Upper lobe of right lung (tissue), 1 donor: ENCODE data around the gene ZNF343. TPM values are rescaled to one million over a fixed set of nuclear protein-coding genes. Genes with fewer than 3 reads are reported as not detected.
A peak's percentile ranks its signal among the peaks of the same experiment; 100 is the strongest.

ENCODE experiments used
- ATAC-seq: fragments of 200-7000 bp; cut with Tn5 transposase; one replicate; pipeline ENCODE4 v1.9.1; 2020; ENCODE audit warnings: mild to moderate bottlenecking, moderate library complexity
- DNase-seq: peaks from one replicate; pipeline ENCODE4 v3.0.0-alpha.2; 2020
- H3K27ac ChIP-seq: fragments of 200-600 bp; one replicate; pipeline ENCODE4 v1.8.0; 2022
- H3K27me3 ChIP-seq: fragments of 200-600 bp; one replicate; pipeline ENCODE4 v1.8.0; 2022; ENCODE audit warnings: mild to moderate bottlenecking
- H3K36me3 ChIP-seq: fragments of 200-600 bp; one replicate; pipeline ENCODE4 v1.8.0; 2022
- H3K4me1 ChIP-seq: fragments of 200-600 bp; one replicate; pipeline ENCODE4 v1.8.0; 2022
- H3K4me3 ChIP-seq: fragments of 200-600 bp; one replicate; pipeline ENCODE4 v1.8.0; 2022; ENCODE audit warnings: mild to moderate bottlenecking
- H3K9me3 ChIP-seq: fragments of 200-600 bp; one replicate; pipeline ENCODE4 v1.8.0; 2022
- intact Hi-C: fragments of 100-400 bp; cut with DNase I; formaldehyde crosslinking; loops from one replicate; pipeline ENCODE4 v1.11.0; 2022
- total RNA-seq: library from RNA; stranded (reverse); fragmentation: NEBNext Ultra II Directional; extraction: Animal tissue kit (Norgen Biotek cat#: 25700); gene quantifications from one replicate; pipeline ENCODE4 v1.2.1, GENCODE V29; 2021
- TF ChIP-seq, protein P1 (sequence below): fragments of 200-600 bp; IDR thresholded peaks from one replicate; pipeline ENCODE4 v1.8.0; 2022; ENCODE audit warnings: antibody characterized with exemption
- donor health status: DM: no; HTN: yes; CAD: no; lungs with severe emphysema.

ZNF343 gene
- total RNA-seq, 1 donor from 2014 or later: 8.3 TPM

DNA sequence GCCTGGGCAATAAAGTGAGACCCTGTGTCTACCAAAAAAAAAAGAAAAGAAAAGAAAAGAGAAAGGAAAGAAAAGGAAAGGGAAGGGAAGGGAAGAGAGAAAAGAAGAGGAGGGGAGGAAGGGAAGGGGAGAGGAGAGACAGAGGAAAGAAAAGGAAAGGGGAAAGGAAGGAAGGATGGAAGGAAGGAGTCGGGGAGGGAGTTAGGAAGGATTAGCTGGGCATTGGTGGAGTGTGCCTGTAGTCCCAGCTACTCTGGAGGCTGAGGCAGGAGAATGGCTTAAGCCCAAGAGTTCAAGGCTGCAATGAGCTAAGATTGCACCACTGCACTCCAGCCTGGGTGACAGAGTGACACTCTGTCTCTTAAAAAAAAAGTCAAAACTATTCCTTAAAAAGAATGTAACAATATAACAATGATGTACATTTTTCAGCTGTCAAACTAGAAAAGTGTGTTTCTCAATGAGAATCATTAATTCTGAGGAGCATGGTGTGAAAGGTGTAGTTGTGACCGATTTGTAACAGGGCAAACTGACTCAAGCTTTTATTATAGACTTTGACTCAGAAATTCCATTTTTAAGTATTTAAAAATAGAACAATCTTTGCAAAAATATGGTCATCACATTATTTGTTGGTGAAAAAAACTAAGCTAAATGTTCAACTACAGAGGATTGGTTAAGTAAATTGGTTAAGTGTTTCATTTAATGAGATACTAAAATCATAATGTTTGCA lies 52.8 kb downstream of the ZNF343 start:
- Histone ChIP-seq H3K27ac (no peak overlapping the region), H3K9me3 (no peaks in the 10 kb centered on the region), H3K27me3 (no peaks in the 10 kb centered on the region), H3K4me1 (no peaks in the 10 kb centered on the region), H3K4me3 (no peak overlapping the region), H3K36me3 (peaks cover 14% of the 10 kb centered on the region)
- TF ChIP-seq, protein P1, sequence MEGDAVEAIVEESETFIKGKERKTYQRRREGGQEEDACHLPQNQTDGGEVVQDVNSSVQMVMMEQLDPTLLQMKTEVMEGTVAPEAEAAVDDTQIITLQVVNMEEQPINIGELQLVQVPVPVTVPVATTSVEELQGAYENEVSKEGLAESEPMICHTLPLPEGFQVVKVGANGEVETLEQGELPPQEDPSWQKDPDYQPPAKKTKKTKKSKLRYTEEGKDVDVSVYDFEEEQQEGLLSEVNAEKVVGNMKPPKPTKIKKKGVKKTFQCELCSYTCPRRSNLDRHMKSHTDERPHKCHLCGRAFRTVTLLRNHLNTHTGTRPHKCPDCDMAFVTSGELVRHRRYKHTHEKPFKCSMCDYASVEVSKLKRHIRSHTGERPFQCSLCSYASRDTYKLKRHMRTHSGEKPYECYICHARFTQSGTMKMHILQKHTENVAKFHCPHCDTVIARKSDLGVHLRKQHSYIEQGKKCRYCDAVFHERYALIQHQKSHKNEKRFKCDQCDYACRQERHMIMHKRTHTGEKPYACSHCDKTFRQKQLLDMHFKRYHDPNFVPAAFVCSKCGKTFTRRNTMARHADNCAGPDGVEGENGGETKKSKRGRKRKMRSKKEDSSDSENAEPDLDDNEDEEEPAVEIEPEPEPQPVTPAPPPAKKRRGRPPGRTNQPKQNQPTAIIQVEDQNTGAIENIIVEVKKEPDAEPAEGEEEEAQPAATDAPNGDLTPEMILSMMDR: no peak
- intact Hi-C loops: no loop called here
- no peak for ATAC-seq
- DNase-seq: no peak

DNA sequence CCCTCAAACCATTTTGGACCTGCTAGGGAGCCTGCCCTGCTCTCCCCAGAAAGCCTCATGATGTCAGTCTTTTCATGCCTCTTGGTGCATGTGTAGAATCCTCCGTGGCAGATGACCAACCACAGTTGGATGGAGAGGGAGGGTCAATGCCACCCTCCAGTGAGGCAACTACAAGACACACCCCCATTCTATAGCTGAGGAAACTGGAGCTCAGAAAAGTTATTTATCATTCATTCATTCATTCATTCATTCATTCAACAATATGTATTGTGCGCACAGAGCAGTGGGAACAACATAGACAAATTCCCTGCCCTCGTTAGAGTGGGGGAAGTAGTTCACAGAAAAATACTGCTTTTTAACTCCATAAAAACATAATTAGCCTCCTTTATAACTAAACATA lies 54.9 kb downstream of the ZNF343 start:
- Histone ChIP-seq H3K27ac (no peak overlapping the region), H3K4me3 (no peak overlapping the region), H3K27me3 (no peaks in the 10 kb centered on the region), H3K9me3 (no peaks in the 10 kb centered on the region), H3K36me3 (no peaks in the 10 kb centered on the region), H3K4me1 (no peaks in the 10 kb centered on the region)
- ATAC-seq (no peak), DNase-seq (no peak)
- intact Hi-C loops: no loop called here
- TF ChIP-seq, protein P1: no peak

DNA sequence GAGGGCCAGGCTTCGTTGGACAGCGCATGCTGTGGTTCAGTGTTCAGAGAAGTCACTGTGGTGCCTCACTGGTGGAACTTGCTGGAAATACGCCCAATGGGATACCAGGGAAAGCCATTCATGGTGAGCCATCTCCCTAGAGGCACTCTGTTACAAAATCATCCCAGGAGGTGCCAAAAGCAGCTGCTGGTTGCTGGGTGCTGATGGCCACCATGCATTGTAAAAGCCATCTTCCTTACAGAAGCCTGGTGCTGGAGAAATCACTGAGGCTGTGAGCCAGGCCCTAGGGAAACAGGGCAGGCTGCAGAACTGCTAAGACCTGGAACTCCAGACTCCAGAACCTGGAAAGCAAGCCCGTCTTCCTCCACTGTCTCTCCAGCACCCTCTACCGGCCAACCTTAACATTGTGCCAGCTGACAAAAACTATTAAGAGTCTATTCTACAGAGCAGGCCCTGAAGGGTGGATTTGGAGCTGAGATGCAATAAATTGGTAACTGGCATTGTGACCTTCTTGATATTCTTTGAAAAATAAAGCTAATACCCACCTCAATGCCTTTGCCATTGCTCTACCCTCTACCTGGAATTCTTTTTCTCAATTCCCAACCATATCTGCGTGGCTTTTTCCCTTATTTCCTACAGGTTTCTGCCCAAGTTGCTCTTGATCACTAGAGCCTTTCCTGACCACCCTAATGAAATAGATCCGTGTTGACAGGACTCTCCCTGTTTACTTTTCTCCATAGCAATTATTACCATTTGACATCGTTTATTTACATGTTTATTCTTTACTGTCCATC lies 56.6 kb downstream of the ZNF343 start:
- Histone ChIP-seq H3K27ac (no peak overlapping the region), H3K9me3 (no peaks in the 10 kb centered on the region), H3K4me1 (no peaks in the 10 kb centered on the region), H3K4me3 (no peak overlapping the region), H3K27me3 (no peaks in the 10 kb centered on the region), H3K36me3 (no peaks in the 10 kb centered on the region)
- TF ChIP-seq, protein P1: peak; percentile 82
- ATAC-seq (peak; percentile 94), DNase-seq (no peak)
- intact Hi-C loops: no loop called here

- H3K4me1 ChIP-seq: no peaks in the 10 kb centered on the region
- H3K27ac ChIP-seq: no peak overlapping the region
- no peaks in the 10 kb centered on the region for H3K36me3 ChIP-seq
- intact Hi-C loops: no loop called here
- ATAC-seq (no peak), DNase-seq (no peak)
- TF ChIP-seq, protein P1: no peak
- no peaks in the 10 kb centered on the region for H3K27me3 ChIP-seq
- no peaks in the 10 kb centered on the region for H3K9me3 ChIP-seq
- H3K4me3 ChIP-seq: no peak overlapping the region
Measured at GRCh38 chr20:2451422-2451821, 57.3 kb downstream of the ZNF343 start.

DNA sequence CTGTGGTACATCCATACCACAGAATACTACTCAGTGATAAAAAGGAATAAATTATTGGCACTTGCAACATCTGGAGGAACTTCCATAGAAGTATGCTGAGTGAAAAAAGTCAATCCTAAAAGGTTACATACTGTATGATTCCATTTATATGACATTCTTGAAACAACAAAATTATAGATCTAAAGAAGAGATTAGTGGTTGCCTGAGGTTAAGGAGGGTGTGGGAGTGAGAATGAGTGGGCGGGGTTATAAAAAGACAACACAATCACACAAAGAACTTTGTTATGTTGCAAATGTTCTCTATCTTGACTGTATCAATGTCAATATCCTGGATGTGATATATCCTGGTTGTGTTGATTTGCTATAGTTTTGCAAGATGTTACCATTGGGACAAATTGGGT lies 59.3 kb downstream of the ZNF343 start:
- TF ChIP-seq, protein P1: no peak
- Histone ChIP-seq H3K27me3 (no peaks in the 10 kb centered on the region), H3K36me3 (no peaks in the 10 kb centered on the region), H3K4me1 (no peaks in the 10 kb centered on the region), H3K27ac (no peak overlapping the region), H3K9me3 (no peaks in the 10 kb centered on the region), H3K4me3 (no peak overlapping the region)
- intact Hi-C loops: no loop called here
- ATAC-seq: no peak
- DNase-seq: no peak
